Stimulated activated CD4-positive, alpha-beta T cell treated with anti-CD3 and anti-CD28 coated beads, Interleukin-1b, Interleukin-23, amount 100 ng/mL, for 1 hour (primary cell): ENCODE data around the gene IRX1.

ENCODE experiments used
- DNase-seq, 2 donors: peaks; one replicate each; pipeline ENCODE4 v3.0.0-alpha.2; 2020; ENCODE audit warnings: low read depth in 2 of 2

IRX1 gene

GRCh38 chr5:3595006-3595961 lies at the start of gene IRX1:
TSS of gene IRX1 (plus strand) at chr5:3595832. CDS start at chr5:3596106, 274 bp downstream.
- DNase-seq, result no peak

- DNase-seq, result no peak
Measured at GRCh38 chr5:3546028-3546427, 49.6 kb upstream of the IRX1 start.

DNA sequence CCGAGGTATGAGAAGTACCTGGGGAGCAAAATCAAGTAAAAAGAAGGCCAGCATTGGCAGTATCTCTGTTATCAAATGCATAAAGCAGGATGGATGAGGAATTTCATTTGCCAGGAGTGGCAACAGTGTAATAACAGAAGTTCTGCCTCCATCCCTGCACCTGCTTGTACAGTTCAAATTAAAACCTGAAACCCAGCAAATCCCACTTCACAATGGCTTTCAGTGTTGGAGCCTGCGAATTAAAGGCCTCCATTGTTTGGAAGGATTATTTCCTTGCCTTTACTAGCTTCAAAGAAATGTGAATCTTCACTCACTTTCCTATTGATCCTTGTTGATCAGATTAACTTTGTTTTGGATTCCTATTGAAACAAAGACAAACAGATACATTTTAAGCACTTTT lies 31.5 kb upstream of the IRX1 start:
- DNase-seq, result no peak

- DNase-seq, result no peak
Measured at GRCh38 chr5:3564827-3565518, 30.7 kb upstream of the IRX1 start.

DNA sequence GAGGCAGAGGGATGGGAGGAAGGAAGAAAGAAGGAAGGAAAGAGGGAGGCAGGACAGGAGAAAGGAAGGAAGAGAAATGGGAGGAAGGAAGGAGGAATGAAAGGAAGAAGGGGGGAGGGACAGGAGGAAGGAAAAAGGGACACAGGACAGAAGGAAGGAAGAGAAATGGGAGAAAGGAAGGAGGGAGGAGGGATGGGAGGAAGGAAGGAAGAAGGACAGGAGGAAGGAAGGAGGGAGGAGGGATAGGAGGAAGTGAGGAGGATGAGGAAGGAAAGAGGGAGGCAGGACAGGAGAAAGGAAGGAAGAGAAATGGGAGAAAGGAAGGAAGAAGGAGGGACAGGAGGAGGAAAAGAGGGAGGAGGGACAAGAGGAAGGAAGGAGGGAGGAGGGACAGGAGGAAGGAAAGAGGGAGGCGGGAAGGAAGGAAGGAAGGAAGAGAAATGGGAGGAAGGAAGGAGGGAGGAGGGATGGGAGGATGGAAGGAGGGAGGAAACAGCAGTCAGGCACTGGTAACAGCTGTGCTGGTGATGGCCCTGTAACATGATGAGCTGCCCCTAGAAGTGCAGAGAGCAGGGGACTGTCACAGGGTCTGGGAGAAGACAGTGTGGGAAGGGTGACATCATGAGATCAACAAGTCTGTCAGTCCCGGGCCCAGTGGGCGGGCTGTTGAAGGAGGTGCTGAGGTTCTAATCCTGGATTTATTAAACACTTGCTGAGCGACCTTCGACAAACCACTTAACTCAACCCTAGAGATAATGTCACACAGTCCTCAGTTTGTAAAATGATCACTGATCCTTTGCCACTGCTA lies 10.7 kb upstream of the IRX1 start:
- no peak for DNase-seq

GRCh38 chr5:3590161-3590966 lies 5.3 kb upstream of the IRX1 start:
- DNase-seq, result no peak

DNA sequence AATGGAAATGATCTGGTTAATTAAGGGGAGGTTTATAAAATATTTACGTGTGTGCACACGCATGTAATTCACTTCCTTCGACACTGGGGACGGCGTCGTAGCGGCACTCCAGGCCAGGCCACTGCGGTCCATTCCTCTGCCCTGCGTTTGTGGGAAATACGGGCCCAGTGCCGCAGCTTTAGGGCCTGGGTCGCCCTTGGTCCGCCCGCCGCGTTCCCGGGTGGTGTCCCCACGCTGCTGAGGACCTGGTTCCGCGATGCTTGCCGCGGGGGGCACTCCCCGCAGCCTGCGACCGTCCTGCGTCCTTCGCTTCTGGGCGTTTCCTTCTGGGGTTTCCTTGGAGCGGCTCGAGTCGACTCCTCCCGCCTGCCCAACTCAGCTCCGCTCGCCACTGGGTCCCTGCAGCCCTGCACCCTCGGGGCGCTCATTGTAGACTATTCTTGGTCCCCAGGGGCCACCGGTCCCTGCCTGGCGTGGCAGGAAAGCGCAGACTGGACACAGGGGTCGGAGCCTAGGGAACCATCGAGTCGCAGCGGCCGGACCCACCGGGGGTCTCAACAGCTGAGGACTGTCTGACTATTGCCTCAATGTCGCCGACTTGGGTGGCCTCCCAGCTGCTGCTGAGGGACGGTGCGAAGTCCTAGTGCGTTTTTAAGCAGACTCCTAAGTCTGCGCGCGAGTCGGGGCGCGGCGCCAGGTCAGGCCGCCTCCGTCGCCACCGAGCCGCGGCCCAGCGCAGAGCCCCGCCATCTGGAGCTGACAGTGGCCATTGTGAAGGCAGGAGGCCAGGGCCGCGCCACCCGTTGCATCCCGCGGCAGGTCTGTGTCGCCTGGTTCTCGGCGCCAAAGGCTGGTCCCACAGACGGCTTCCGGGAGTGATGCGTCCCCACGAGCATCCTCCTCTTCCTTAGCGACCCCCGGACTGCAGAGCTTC lies 4.4 kb upstream of the IRX1 start:
- DNase-seq, result no peak

- DNase-seq, result no peak
Measured at GRCh38 chr5:3592298-3592697, 3.3 kb upstream of the IRX1 start.

DNA sequence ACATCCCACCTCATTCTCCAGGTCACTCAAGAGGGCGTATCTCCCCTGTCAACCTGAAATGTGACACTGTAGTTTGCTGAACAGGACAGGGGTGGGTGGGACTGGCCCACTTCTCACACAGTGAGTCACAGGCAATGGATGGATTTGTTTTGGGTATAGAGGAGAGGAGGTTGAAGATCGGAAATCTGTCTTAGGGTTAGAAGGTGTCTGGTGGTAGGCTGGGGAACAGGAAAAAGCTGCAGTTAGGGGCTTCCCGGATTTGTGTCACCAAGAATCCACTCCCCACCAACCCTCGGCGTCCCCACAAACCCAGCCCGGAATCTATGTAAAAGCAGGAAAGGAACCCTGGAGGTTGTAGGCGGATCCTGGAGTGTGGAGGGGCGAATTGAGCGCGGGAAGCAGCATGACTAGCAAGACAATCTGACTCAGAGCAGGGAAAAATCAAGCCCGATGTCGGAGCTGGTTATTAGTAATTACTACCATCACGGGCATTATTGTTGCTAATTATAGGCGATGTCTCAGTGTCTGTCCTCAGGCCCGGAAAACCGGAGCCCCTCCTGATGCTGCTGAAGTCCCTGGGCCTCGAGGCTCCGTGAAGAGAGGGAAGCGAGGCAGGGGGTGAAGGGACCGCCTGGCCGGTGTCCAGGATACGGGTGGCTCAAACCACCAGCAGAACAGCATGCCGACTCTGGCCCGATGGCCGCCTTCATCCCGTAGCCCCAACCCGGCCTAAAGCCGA lies 1.7 kb upstream of the IRX1 start:
- DNase-seq, result no peak

GRCh38 chr5:3594510-3595005 lies 1.1 kb upstream of the IRX1 start:
- DNase-seq, result no peak

- no peak for DNase-seq
Measured at GRCh38 chr5:3596261-3596825, 711 bp downstream of the IRX1 start.

DNA sequence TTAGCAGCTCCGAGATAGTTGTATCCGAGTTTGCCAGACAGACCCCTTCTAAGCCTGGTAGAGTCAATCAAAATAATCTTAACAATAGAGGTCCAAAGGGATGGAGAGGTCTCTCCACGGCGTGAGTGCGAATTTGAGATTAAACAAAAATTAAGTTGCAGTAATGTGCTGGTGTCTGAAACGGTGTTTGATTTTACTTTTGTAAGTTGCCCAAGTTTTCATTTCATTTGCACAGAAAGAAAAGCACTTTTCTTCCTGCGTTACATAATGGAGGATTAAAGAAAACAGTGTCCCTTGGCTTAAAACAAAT lies 1.2 kb downstream of the IRX1 start:
- no peak for DNase-seq

- DNase-seq, result no peak
Measured at GRCh38 chr5:3597167-3598007, 1.8 kb downstream of the IRX1 start.

DNA sequence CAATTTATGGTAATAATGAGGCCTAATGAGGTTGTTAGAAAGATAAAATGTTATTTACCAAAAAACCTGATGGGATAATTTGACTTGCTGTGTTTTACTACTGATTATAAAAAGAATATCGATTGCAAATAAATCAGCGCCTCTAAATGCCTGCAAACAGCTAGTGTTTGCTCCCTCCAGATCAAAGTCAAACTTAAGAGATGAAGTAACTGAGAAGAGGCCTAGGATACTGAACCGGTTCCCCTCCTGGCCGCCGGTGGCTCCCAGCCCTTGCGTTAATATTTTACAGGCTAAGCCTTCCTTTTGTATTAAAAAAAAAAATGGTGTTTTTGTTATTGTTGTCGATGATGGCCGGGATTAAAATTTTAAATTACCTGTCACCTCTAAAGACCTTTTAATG lies 2.6 kb downstream of the IRX1 start:
- no peak for DNase-seq

GRCh38 chr5:3598769-3599211 lies 3.2 kb downstream of the IRX1 start:
- no peak for DNase-seq

GRCh38 chr5:3599226-3600105 lies 3.8 kb downstream of the IRX1 start:
- no peak for DNase-seq
